Activated B cell treated with CpG ODN at 0.5 μM for 24 hours (primary cell): Measurements from ENCODE around the gene ASAP3. TPM values are rescaled to one million over a fixed set of nuclear protein-coding genes. Genes with fewer than 3 reads are reported as not detected.

ENCODE experiments used
- ATAC-seq: fragments of 200-7000 bp; cut with Tn5 transposase; one replicate; pipeline ENCODE4 v1.10.0; 2021; ENCODE audit warnings: low read depth, mild to moderate bottlenecking, moderate library complexity
- CTCF ChIA-PET: fragments of 350-600 bp; sonication (Branson Sonifier 250); formaldehyde crosslinking; loops from one replicate; lab custom pipeline; 2021; ENCODE audit warnings: antibody characterized with exemption; lab: Charles Lee
- POLR2A ChIA-PET: fragments of 350-600 bp; sonication (Branson Sonifier 250); formaldehyde crosslinking; loops from one replicate; lab custom pipeline; 2021; ENCODE audit warnings: antibody characterized with exemption; lab: Charles Lee
- DNase-seq: peaks from one replicate; pipeline ENCODE4 v3.0.0; 2022
- H3K27ac Mint-ChIP-seq: one replicate; pipeline ENCODE4 v1.8.0; 2020; ENCODE audit warnings: mixed read lengths
- H3K27me3 Mint-ChIP-seq: one replicate; pipeline ENCODE4 v1.8.0; 2021; ENCODE audit warnings: mixed read lengths
- H3K36me3 Mint-ChIP-seq: one replicate; pipeline ENCODE4 v1.8.0; 2021; ENCODE audit warnings: low read depth, mixed read lengths
- H3K4me1 Mint-ChIP-seq: one replicate; pipeline ENCODE4 v1.8.0; 2021; ENCODE audit warnings: mixed read lengths
- H3K4me3 Mint-ChIP-seq: one replicate; pipeline ENCODE4 v1.8.0; 2020; ENCODE audit warnings: mild to moderate bottlenecking, mixed read lengths
- H3K9me3 Mint-ChIP-seq: one replicate; pipeline ENCODE4 v1.8.0; 2020; ENCODE audit warnings: mixed read lengths
- CTCF ChIP-seq: fragments of 200-600 bp; IDR thresholded peaks from one replicate; pipeline ENCODE4 v1.8.0; 2022; ENCODE audit warnings: antibody characterized with exemption, mild to moderate bottlenecking
- intact Hi-C: fragments of 100-400 bp; cut with micrococcal nuclease; formaldehyde crosslinking; loops from one replicate; pipeline ENCODE4 v1.15.1; 2024
- total RNA-seq: library from RNA; stranded (reverse); gene quantifications from 2 replicates; pipeline ENCODE4 v1.2.3, GENCODE V29; 2022

ASAP3 gene
- total RNA-seq, 1 donor from 2014 or later: 3.1 TPM

- intact Hi-C loops: no loop called here
- Mint-ChIP-seq H3K4me1 (peaks cover 14% of the 10 kb centered on the region), H3K4me3 (no peak overlapping the region), H3K9me3 (no peaks in the 10 kb centered on the region), H3K36me3 (no peaks in the 10 kb centered on the region), H3K27me3 (peaks cover 6% of the 10 kb centered on the region), H3K27ac (no peak overlapping the region)
- ATAC-seq (no peak), DNase-seq (no peak)
- TF ChIP-seq CTCF: no peak
- ChIA-PET CTCF (no interaction called here), POLR2A (interaction anchor here (0.6 kb wide), 3 partner anchors 13 to 133 kb away, joined by 3 to 20 read pairs (median 6); partner anchors contain the start of gene HNRNPR)
These were observed 6.4 kb downstream of the ASAP3 start for GRCh38 chr1:23477359-23478144.

- H3K4me1 Mint-ChIP-seq: peaks cover 5% of the 10 kb centered on the region
- DNase-seq (no peak), ATAC-seq (no peak)
- no peak overlapping the region for H3K4me3 Mint-ChIP-seq
- H3K9me3 Mint-ChIP-seq: no peaks in the 10 kb centered on the region
- POLR2A ChIA-PET: no interaction called here
- peaks cover 6% of the 10 kb centered on the region for H3K27me3 Mint-ChIP-seq
- CTCF ChIA-PET: no interaction called here
- intact Hi-C loops: no loop called here
- no peaks in the 10 kb centered on the region for H3K36me3 Mint-ChIP-seq
- no peak for TF ChIP-seq CTCF
- no peak overlapping the region for H3K27ac Mint-ChIP-seq
These were observed 8.3 kb downstream of the ASAP3 start for GRCh38 chr1:23475641-23476040.

GRCh38 chr1:23475134-23475628 lies 8.8 kb downstream of the ASAP3 start:
- no peaks in the 10 kb centered on the region for H3K36me3 Mint-ChIP-seq
- H3K4me1 Mint-ChIP-seq: peaks cover under 1% of the 10 kb centered on the region
- H3K27ac Mint-ChIP-seq: no peak overlapping the region
- ATAC-seq (no peak), DNase-seq (no peak)
- ChIA-PET CTCF (no interaction called here), POLR2A (no interaction called here)
- no peak for TF ChIP-seq CTCF
- intact Hi-C loops: no loop called here
- H3K9me3 Mint-ChIP-seq: no peaks in the 10 kb centered on the region
- peaks cover 6% of the 10 kb centered on the region for H3K27me3 Mint-ChIP-seq
- H3K4me3 Mint-ChIP-seq: no peak overlapping the region

GRCh38 chr1:23473037-23473800 lies 10.8 kb downstream of the ASAP3 start:
- Mint-ChIP-seq H3K9me3 (no peaks in the 10 kb centered on the region), H3K4me3 (no peak overlapping the region), H3K27me3 (peaks cover 6% of the 10 kb centered on the region), H3K36me3 (no peaks in the 10 kb centered on the region), H3K27ac (no peak overlapping the region), H3K4me1 (no peaks in the 10 kb centered on the region)
- DNase-seq: no peak
- ChIA-PET POLR2A (no interaction called here), CTCF (no interaction called here)
- no peak for ATAC-seq
- intact Hi-C loops: no loop called here
- no peak for TF ChIP-seq CTCF

GRCh38 chr1:23472351-23473036 lies 11.5 kb downstream of the ASAP3 start:
- intact Hi-C loops: no loop called here
- DNase-seq: no peak
- Mint-ChIP-seq H3K27ac (no peak overlapping the region), H3K4me1 (no peaks in the 10 kb centered on the region), H3K4me3 (no peak overlapping the region), H3K36me3 (no peaks in the 10 kb centered on the region), H3K27me3 (peaks cover 6% of the 10 kb centered on the region), H3K9me3 (no peaks in the 10 kb centered on the region)
- no peak for TF ChIP-seq CTCF
- POLR2A ChIA-PET: no interaction called here
- CTCF ChIA-PET: no interaction called here
- no peak for ATAC-seq
